ENCODE data around the gene CWC25.

The CWC25 gene

DNA sequence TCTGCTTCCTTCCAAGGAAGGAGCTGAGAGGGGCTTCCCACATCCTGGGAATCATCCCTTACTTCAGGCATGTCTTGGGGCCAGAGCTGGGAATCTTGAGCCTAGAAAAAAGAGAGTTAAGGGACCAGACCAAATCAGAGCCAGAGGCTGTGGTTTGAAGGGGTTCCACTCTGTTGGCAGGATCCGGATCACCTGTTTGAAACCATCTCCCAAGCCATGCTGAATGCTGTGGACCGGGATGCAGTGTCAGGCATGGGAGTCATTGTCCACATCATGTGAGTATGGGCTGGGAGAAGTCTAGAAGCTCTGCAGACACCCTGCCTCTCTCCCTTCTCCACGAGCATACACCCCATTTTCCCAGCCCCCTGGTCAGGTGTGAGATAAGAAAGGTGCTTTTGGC is 62.9 kb downstream of the CWC25 start:
- TF ChIP-seq ZFP3 (CRISPR knock-in tag; IDR thresholded peaks at IDR 0.05) (no peak), CSDC2 (CRISPR knock-in tag; IDR thresholded peaks at IDR 0.05) (no peak), SNAI2 (CRISPR knock-in tag; IDR thresholded peaks at IDR 0.05) (no peak), ZNF70 (CRISPR knock-in tag; IDR thresholded peaks at IDR 0.05) (no peak), TCF4 (CRISPR knock-in tag; IDR thresholded peaks at IDR 0.05; ENCODE audit: borderline replicate concordance) (no peak), TOX (CRISPR knock-in tag; IDR thresholded peaks at IDR 0.05; ENCODE audit: borderline replicate concordance) (no peak), ARNTL (CRISPR knock-in tag; IDR thresholded peaks at IDR 0.05; ENCODE audit: borderline replicate concordance, low read depth) (no peak)
- TF ChIP-seq, protein P1, sequence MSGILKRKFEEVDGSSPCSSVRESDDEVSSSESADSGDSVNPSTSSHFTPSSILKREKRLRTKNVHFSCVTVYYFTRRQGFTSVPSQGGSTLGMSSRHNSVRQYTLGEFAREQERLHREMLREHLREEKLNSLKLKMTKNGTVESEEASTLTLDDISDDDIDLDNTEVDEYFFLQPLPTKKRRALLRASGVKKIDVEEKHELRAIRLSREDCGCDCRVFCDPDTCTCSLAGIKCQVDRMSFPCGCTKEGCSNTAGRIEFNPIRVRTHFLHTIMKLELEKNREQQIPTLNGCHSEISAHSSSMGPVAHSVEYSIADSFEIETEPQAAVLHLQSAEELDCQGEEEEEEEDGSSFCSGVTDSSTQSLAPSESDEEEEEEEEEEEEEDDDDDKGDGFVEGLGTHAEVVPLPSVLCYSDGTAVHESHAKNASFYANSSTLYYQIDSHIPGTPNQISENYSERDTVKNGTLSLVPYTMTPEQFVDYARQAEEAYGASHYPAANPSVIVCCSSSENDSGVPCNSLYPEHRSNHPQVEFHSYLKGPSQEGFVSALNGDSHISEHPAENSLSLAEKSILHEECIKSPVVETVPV (CRISPR knock-in tag; IDR thresholded peaks at IDR 0.05) = no peak
- TF ChIP-seq, protein P2, sequence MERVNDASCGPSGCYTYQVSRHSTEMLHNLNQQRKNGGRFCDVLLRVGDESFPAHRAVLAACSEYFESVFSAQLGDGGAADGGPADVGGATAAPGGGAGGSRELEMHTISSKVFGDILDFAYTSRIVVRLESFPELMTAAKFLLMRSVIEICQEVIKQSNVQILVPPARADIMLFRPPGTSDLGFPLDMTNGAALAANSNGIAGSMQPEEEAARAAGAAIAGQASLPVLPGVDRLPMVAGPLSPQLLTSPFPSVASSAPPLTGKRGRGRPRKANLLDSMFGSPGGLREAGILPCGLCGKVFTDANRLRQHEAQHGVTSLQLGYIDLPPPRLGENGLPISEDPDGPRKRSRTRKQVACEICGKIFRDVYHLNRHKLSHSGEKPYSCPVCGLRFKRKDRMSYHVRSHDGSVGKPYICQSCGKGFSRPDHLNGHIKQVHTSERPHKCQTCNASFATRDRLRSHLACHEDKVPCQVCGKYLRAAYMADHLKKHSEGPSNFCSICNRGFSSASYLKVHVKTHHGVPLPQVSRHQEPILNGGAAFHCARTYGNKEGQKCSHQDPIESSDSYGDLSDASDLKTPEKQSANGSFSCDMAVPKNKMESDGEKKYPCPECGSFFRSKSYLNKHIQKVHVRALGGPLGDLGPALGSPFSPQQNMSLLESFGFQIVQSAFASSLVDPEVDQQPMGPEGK (CRISPR knock-in tag; IDR thresholded peaks at IDR 0.05; ENCODE audit: borderline replicate concordance) = no peak
- ATAC-seq = no peak

DNA sequence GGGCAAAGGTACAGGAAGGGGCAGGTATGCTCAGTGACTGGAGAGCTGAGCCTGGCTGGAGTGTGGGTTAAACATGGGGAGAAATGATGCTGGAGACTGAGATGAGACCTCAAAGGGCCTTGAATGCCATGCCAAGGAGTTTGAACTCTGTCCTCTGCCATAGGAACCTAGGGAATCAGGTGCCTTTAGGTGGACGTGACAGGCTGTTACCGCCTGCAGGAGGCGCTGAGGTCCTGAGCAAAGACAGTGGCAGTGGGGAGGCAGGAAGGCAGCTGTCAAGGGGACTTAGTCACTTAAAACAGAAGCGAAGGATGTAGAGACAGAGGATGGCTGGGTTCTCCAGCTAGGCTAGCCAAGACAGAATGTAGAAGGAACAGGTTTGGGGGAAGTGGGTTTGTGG is 63.5 kb downstream of the CWC25 start:
- peak; percentile 74 for ATAC-seq
- TF ChIP-seq OSR1 (CRISPR knock-in tag; IDR thresholded peaks at IDR 0.05) = no peak
- TF ChIP-seq BACH2 (CRISPR knock-in tag; IDR thresholded peaks at IDR 0.05; ENCODE audit: borderline replicate concordance) = no peak
- no peak for TF ChIP-seq ISL1 (CRISPR knock-in tag; IDR thresholded peaks at IDR 0.05)
- TF ChIP-seq, protein P2 (CRISPR knock-in tag; IDR thresholded peaks at IDR 0.05; ENCODE audit: borderline replicate concordance) = no peak
- TF ChIP-seq ZFP30 (CRISPR knock-in tag; IDR thresholded peaks at IDR 0.05) = no peak
- TF ChIP-seq PPARA (CRISPR knock-in tag; IDR thresholded peaks at IDR 0.05; ENCODE audit: borderline replicate concordance) = no peak

DNA sequence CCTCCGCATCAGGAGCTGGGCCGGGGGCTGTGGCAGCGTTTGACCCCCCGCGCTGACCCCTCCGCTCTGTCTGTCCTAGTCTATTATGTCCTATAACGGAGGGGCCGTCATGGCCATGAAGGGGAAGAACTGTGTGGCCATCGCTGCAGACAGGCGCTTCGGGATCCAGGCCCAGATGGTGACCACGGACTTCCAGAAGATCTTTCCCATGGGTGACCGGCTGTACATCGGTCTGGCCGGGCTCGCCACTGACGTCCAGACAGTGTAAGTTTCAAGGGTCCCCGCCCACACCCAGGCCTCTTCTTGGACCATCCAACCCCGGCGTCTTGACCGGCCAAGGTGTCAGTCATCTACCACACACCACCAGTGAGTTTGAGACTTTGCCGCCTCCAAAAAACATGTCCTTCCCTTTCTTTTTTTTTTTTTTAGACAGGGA is 72.0 kb downstream of the CWC25 start:
- no peak for ATAC-seq
- TF ChIP-seq, protein P1 (CRISPR knock-in tag; IDR thresholded peaks at IDR 0.05) = no peak
- TF ChIP-seq ESRRG (CRISPR knock-in tag; IDR thresholded peaks at IDR 0.05) (no peak), PPARA (CRISPR knock-in tag; IDR thresholded peaks at IDR 0.05; ENCODE audit: borderline replicate concordance) (no peak), ISL1 (CRISPR knock-in tag; IDR thresholded peaks at IDR 0.05) (no peak), ZC3H10 (CRISPR knock-in tag; IDR thresholded peaks at IDR 0.05) (no peak), ARNTL (CRISPR knock-in tag; IDR thresholded peaks at IDR 0.05; ENCODE audit: borderline replicate concordance, low read depth) (no peak), SNAI2 (CRISPR knock-in tag; IDR thresholded peaks at IDR 0.05) (no peak), ZNF70 (CRISPR knock-in tag; IDR thresholded peaks at IDR 0.05) (no peak)
- TF ChIP-seq, protein P2 (CRISPR knock-in tag; IDR thresholded peaks at IDR 0.05; ENCODE audit: borderline replicate concordance) = no peak
- TF ChIP-seq, protein P3, sequence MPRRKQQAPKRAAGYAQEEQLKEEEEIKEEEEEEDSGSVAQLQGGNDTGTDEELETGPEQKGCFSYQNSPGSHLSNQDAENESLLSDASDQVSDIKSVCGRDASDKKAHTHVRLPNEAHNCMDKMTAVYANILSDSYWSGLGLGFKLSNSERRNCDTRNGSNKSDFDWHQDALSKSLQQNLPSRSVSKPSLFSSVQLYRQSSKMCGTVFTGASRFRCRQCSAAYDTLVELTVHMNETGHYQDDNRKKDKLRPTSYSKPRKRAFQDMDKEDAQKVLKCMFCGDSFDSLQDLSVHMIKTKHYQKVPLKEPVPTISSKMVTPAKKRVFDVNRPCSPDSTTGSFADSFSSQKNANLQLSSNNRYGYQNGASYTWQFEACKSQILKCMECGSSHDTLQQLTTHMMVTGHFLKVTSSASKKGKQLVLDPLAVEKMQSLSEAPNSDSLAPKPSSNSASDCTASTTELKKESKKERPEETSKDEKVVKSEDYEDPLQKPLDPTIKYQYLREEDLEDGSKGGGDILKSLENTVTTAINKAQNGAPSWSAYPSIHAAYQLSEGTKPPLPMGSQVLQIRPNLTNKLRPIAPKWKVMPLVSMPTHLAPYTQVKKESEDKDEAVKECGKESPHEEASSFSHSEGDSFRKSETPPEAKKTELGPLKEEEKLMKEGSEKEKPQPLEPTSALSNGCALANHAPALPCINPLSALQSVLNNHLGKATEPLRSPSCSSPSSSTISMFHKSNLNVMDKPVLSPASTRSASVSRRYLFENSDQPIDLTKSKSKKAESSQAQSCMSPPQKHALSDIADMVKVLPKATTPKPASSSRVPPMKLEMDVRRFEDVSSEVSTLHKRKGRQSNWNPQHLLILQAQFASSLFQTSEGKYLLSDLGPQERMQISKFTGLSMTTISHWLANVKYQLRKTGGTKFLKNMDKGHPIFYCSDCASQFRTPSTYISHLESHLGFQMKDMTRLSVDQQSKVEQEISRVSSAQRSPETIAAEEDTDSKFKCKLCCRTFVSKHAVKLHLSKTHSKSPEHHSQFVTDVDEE (CRISPR knock-in tag; IDR thresholded peaks at IDR 0.05) = no peak
- TF ChIP-seq, protein P4, sequence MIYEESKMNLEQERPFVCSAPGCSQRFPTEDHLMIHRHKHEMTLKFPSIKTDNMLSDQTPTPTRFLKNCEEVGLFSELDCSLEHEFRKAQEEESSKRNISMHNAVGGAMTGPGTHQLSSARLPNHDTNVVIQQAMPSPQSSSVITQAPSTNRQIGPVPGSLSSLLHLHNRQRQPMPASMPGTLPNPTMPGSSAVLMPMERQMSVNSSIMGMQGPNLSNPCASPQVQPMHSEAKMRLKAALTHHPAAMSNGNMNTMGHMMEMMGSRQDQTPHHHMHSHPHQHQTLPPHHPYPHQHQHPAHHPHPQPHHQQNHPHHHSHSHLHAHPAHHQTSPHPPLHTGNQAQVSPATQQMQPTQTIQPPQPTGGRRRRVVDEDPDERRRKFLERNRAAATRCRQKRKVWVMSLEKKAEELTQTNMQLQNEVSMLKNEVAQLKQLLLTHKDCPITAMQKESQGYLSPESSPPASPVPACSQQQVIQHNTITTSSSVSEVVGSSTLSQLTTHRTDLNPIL (CRISPR knock-in tag; IDR thresholded peaks at IDR 0.05; ENCODE audit: low read depth) = no peak

Data from SK-N-SH treated with all-trans-retinoic acid at 6 μM for 48 hours (cell line).